GM19193 (cell line): ENCODE measurements around the gene DCTPP1.

ENCODE experiments used
- POLR2A ChIP-seq: IDR thresholded peaks from 4 replicates; pipeline ENCODE4 v1.6.1; 2011; ENCODE audit not compliant: insufficient read depth, insufficient read length; ENCODE audit errors: extremely low read depth

DCTPP1 gene

GRCh38 chr16:30378236-30379157, 51.3 kb downstream of the DCTPP1 start:
- peak; percentile 66 for TF ChIP-seq POLR2A

DNA sequence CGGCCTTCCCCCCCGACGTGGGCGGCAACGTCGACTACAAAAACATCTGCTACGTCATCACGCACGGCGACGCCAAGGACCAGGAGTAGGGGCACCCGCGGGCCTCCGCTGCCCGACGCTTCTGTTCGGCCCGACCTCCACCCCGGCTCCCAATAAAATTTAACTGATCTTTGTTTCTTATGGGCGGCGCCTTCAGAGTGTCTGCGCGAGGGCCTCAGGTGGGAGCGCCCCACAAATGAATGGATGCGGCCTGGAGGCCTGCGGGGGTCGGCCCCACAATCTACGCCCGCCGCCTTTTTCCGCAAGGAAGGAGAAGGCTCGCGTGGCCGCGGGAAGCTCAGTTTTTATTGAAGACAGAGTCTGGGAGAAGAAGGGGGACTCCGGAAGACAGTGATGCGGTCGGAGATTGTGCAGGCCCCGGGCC, 52.0 kb downstream of the DCTPP1 start:
- TF ChIP-seq POLR2A, result peak; percentile 59

GRCh38 chr16:30377050-30377811, 52.6 kb downstream of the DCTPP1 start:
- no peak for TF ChIP-seq POLR2A

DNA sequence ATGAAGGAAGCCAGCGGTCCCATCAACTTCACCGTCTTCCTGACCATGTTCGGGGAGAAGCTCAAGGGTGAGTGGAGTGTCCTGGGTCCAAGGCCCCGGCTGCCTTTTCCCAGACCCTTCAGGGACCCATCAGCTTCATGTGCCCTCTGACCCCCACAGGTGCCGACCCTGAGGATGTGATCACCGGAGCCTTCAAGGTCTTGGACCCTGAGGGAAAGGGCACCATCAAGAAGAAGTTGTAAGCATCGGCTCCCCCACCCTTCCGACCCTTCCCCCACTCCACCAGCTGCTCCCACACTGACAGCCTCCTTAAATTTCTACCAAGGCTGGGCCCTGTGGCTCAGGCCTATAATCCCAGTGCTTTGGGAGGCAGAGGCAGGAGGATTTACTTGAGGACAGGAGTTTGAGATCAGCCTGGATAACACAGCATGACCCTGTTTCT, 53.3 kb downstream of the DCTPP1 start:
- no peak for TF ChIP-seq POLR2A

GRCh38 chr16:30375864-30376263, 54.0 kb downstream of the DCTPP1 start:
- TF ChIP-seq POLR2A, result no peak

- no peak for TF ChIP-seq POLR2A
These were observed 55.3 kb downstream of the DCTPP1 start, which contains the start of gene MYL11 for GRCh38 chr16:30374538-30374937. MYL11 (plus strand) TSS chr16:30374802; CDS start chr16:30374858, 56 bp downstream.
